HL-60 (cell line): ENCODE measurements around the gene GALNT4.

Experiments used
- DNase-seq, 2 experiments: peaks; one replicate each; pipeline ENCODE4 v3.0.0-alpha.2; 2010 to 2020; ENCODE audit warnings: low read depth in 1 of 2, low spot score in 1 of 2
- H3K27ac ChIP-seq: fragments of 250-450 bp; sonication (Bioruptor Pico); replicated peaks from 2 replicates; pipeline ENCODE4 v1.5.1; 2020; ENCODE audit warnings: mild to moderate bottlenecking, moderate library complexity
- H3K27me3 ChIP-seq: fragments of 250-450 bp; sonication (Bioruptor Pico); 2 replicates; pipeline ENCODE4 v1.5.1; 2021; ENCODE audit warnings: mild to moderate bottlenecking, moderate library complexity; ENCODE audit not compliant: insufficient read depth, poor library complexity, severe bottlenecking
- H3K4me3 ChIP-seq: replicated peaks from 2 replicates; pipeline ENCODE4 v1.5.1; 2011; ENCODE audit warnings: mild to moderate bottlenecking, control low read depth, low read length; ENCODE audit not compliant: insufficient read depth
- CTCF ChIP-seq: IDR thresholded peaks from one replicate; pipeline ENCODE4 v1.5.1; 2011; ENCODE audit warnings: low read length, control low read depth, inconsistent platforms; ENCODE audit not compliant: insufficient read depth
- GABPA ChIP-seq: IDR thresholded peaks from 2 replicates; pipeline ENCODE4 v1.6.1; 2012; ENCODE audit warnings: low read depth
- POLR2AphosphoS5 ChIP-seq: IDR thresholded peaks from 2 replicates; pipeline ENCODE4 v1.6.1; 2012; ENCODE audit warnings: low read depth
- REST ChIP-seq: IDR thresholded peaks from 2 replicates; pipeline ENCODE4 v1.6.1; 2012; ENCODE audit warnings: low read depth; ENCODE audit not compliant: insufficient replicate concordance
- SPI1 ChIP-seq: IDR thresholded peaks from 2 replicates; pipeline ENCODE4 v1.6.1; 2012; ENCODE audit warnings: low read depth, mild to moderate bottlenecking, borderline replicate concordance

GALNT4 gene

GRCh38 chr12:89494411-89495231, 30.0 kb downstream of the GALNT4 start:
- no peak for DNase-seq
- no peak overlapping the region for H3K27ac ChIP-seq
- no peak overlapping the region for H3K4me3 ChIP-seq
- H3K27me3 ChIP-seq: no peaks in the 10 kb centered on the region
- TF ChIP-seq POLR2AphosphoS5 (no peak), GABPA (no peak), SPI1 (no peak), REST (no peak), CTCF (no peak)

- TF ChIP-seq SPI1: no peak
- no peak for TF ChIP-seq CTCF
- no peak for TF ChIP-seq REST
- no peak for TF ChIP-seq GABPA
- TF ChIP-seq POLR2AphosphoS5: no peak
- no peak overlapping the region for H3K27ac ChIP-seq
- no peak for DNase-seq
- no peaks in the 10 kb centered on the region for H3K27me3 ChIP-seq
- H3K4me3 ChIP-seq: no peak overlapping the region
Observed at GRCh38 chr12:89493670-89494302, 30.8 kb downstream of the GALNT4 start.

- TF ChIP-seq POLR2AphosphoS5: no peak
- no peak for TF ChIP-seq REST
- TF ChIP-seq GABPA: no peak
- no peak for TF ChIP-seq CTCF
- no peak for TF ChIP-seq SPI1
- no peaks in the 10 kb centered on the region for H3K27me3 ChIP-seq
- no peak overlapping the region for H3K4me3 ChIP-seq
- H3K27ac ChIP-seq: no peak overlapping the region
- DNase-seq: no peak
Observed at GRCh38 chr12:89492883-89493282, 31.7 kb downstream of the GALNT4 start.
